HG03066 (cell line): ENCODE data around the gene INTS6.
A peak's percentile ranks its signal among the peaks of the same experiment; 100 is the strongest.

ENCODE experiments used
- ATAC-seq: cut with Tn5 transposase; IDR thresholded peaks from one replicate; pipeline ENCODE4 v1.9.1; 2021; ENCODE audit warnings: low read depth; ENCODE audit not compliant: unreplicated experiment

INTS6 gene

DNA sequence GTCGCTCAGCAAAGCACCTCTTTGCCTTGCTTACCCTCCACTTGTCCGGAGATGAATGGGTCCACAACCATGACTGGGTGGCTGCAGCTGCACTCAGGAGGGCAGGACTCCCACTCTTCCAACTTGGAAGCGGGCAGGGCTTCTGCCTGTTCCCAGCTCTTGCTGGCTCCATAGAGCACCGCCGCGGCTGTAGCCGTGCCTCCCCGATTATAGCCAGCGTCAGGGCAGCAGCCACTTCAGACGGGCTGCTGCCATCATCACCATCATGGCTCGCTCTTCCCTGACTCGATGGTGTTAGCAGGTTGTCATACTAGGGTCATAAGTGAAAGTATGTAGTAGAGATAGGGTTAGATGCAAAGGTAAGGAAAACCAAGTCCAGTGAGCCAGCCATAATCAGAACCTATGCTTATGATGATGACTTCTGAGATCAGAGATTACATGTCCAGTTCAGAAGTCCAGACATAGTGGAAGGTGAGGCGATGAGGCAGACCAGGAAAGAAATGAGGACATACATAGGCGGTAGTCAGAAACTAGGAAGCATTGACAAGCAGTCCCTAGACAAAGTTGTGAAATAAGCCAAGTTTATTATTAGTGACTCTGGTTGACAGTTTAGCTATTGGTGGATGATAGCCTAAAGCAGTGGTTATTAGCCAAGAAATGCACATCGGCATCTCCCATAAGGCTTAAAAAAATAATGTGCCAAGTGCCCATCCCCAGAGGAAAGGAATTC is 4.4 kb upstream of the INTS6 start:
- no peak for ATAC-seq

DNA sequence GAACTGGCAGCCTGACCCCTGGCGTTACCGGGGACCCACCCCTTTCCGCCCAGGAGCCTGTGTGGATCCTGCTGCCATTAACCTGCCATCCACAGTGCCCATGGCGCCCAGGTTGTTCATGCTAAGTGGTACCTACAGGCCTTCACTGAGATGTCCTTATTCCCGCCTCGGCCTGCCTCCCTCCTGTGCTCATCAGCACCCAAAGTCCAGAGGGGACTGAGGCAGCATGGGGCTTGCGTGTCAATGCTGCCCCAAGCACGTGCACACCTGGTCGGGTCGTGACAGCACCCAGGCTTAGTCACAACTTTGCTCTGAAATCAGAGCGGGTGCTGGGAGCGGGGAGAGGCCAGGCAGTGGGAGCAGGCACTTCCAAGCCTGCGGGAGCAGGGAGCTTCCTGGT is 3.7 kb upstream of the INTS6 start:
- no peak for ATAC-seq

DNA sequence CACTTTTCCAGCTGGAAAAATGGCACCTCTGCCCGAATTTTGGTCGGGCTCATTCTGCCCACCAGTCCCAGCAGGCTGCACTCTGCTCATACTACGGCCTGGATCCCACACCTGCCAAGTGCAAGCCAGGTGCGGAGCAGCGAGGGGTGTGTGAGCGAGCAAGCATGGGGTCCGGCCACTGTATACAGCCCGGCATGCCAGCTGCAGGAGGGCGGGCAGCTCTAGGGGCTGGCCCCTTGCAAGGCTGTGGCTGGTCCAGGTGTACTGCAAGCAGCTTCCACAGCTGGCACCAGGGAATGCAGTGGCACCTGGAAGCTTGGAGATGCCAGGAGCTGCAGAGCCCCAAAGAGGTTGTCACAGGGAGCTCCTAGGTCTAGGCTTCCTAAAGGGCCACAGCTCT is 2.7 kb upstream of the INTS6 start:
- ATAC-seq = no peak

DNA sequence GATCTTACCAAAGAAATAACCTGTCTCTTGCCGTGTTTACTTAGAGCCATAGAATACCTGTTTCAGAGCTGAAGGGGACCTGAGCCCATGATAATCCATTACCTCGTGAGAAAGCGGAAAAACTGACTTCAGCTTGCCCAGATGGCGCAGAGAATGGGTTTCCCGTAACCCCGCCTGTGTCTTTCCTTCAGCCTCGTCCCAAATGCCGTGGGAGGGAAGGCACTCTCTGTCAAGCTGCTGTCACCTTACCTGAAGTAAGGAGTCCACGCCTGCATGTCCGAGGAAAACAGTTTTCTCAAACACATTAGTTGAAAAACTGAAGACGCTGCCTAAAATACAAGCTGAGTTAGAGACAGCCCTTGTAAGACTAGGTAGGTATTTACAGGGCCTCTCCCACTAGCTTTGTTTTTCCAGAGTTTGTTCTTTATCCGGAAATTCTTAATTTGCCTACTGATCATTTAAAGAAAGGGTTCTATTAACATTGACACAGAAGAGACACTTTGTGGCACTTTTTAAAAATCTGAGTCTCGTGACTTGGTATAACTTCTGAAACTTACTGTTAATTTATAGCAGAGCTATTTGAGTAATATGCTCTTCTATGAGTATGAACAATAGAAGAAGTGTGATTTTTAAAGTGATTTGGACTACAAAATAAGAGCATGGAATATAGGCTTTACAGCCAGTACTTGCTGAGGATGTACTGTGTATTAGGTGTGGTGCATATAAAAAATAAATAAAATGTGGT is 1.3 kb upstream of the INTS6 start:
- no peak for ATAC-seq

DNA sequence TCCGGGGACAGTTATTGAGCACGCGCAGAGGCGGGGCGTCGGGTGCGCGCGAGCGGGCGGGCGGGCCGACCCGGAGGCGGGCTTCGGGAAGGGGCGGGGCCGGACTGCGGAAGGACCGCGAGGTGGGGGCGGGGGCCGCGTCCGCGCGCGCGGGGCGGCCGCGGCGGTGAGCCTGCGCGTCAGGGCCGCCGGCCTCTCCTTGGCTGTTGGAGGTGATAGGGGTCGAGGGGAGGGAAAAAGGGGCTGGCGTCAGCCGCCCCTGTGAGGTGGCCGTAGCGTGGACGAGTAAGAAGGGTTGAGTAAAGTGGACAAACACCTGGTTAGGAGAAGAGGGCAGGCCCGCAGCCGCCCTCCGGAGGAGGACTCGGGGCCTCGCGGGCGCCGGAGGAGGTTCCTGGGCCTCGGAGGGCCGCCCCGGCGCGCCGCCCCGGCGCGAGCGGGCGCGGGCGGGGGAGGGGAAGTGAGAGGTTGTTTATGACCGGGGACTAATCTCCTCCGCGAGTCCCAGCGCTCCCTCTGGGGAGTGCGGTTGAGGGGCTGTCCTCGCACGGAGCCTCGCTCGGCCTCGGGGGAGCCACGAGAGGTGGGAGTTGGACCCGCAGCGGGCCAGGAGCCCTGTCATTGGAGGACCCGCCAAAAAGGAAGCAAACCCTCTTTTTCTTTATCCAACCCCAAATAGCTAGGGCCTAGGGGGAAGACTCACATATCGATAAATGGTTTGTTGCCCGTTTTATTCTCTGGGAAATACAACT is 547 bp upstream of the INTS6 start:
- ATAC-seq = peak; percentile 38

DNA sequence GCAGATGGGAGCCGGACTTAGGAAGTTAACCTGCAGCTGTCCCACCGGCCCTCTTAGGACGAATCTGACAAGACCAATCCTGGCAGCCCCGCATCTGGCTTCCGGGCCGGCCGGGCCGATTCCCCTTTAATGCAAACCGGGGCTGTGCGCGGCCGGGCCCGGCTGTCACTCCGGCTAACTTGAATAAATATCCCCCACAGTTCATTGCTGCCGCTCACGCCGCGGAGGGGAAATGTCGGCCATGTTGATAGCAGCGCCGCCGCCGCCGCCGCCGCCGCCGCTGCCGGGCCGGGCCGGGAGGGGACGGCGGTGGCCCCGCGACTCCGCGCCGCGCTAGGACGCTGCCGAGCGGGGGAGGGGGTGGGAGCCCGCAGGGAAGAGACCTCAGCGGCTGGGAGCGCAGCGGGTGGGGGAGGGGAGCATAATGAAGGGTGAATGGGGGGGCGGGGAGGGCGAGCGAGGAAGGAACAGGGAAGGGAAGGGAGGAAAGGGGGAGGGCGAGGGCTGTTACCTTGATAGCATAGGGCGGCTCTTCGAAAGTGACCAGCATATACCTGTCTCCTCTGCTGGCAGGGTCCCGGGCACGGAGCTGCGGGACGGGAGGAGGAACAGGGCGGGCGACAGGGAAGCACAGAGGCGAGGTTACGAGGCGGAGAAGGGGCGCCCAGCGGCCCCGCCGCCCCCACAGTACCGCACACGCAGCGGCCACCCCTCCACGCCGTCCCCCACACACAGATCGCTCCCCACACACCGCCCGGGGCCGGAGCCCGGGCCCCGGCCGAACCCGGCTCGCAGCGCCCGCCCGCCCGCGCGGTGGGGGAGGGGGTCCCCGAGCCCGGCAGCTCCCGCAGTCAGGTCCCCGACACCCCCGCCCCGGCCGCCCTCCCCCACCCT is 1.1 kb downstream of the INTS6 start:
- ATAC-seq = peak; percentile 30

DNA sequence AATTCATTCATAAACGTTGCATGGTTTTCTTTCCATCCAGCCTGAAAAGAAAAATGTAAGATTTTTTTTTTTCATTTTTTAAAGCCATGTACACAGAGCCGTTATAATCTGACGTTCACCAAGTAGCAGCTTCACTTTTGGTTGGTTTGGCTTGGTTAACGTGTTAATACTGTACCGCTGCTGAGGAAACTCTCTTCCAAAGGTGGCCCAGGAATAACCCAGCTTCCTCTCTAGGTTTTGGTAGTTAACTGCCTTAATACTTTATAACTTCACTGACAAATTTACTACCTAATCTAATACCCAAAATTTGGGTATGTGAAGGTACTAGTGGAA is 1.7 kb downstream of the INTS6 start:
- ATAC-seq = no peak

DNA sequence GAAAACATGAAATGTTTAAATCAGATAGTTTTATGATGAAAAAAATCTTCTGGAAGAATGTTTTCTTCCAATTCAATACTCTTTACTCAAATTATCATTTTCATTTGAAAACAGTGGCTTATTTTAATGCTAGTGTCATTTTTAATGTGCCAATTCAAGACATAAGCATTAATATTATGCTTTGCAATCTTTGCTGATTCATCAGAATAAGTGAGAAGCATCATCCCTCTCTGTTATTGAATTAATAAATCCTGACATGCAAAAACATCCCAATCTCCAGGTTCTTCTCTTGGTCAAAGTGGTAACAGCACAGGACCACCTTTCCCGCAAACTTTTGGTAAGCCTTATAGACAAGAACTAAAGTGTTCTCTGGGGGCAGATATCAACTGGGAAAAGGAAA is 3.8 kb downstream of the INTS6 start:
- ATAC-seq = no peak

DNA sequence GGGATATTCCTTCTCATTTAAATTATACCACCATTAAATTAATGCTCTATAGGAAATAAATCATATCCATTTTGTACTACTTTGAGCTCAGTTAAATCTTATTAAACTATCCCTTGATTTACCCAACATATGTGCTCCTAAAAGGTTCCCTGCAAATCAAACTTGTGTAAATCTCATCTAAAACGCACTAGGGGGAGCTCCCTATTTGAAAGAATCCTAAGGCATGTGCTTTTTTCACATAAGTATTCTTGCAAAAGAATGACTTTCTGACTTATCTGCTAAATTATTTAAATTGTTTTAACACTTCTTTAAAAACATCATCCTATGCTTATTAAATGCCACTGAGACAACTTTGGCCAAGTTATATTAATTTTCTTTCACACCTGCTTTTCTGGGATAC is 7.9 kb downstream of the INTS6 start:
- ATAC-seq = no peak

DNA sequence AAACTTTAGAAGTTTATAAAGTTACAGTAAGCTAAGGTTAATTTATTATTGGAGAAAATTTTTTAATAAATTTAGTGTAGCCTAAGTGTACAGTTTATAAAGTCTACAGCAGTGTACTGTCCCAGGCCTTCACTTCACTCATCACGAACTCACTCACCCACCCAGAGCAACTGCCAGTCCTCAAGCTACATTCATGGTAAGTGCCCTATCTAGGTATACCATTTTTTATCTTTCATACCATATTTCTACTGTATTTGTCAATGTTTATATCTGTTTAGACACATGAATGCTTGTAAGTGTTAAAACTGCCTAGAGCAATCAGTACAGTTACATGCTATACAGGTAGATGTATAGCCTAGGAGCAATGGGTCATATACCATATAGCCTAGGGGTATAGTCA is 12.5 kb downstream of the INTS6 start:
- ATAC-seq = no peak

DNA sequence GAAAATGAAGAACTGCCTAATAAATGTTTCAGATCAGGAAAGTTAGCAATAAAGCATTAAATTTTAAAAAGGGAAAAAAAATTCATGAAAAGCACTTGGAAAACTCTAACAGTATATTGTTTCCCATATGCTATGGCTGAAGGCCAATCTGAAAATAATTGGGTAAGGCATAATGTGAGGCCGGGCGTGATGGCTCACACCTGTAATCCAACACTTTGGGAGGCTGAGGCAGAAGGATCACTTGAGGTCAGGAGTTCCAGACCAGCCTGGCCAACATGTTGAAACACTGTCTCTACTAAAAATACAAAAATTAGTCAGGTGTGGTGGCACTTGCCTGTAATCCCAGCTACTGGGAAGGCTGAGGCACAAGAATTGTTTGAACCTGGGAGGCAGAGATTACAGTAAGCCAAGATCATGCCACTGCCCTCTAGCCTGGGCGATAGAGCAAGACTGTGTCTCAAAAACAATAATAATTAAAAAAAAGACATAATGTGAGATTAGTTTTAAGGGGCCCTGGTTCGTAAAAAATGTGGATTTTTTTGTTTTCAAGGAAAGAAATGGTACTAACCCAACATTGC is 15.2 kb downstream of the INTS6 start:
- no peak for ATAC-seq

DNA sequence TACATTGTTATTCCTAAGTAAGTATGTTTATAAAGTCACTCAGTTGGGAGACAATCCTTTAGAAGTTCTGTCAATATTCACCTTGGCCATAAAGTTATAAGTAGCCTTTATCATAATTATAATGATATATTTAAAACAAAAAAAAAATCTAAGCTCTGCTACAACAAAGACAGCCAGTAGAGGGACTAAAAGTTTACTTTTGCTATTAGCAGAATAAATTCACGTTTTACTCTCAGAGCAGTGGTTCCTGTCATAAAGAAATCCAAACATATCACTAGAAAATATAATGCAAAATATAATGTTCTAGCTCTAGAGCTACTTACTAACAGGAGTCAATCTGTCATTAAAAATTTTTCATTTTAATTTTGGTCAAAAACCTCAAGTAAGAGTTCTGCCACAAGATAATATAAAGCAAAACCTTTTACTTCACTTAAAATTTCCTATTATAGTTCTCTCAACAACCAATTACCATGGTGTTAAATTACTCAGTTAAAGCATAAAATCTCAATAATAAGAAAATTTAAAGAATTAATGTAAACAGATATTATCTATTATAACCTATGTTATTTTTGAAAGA is 17.7 kb downstream of the INTS6 start:
- ATAC-seq = no peak

DNA sequence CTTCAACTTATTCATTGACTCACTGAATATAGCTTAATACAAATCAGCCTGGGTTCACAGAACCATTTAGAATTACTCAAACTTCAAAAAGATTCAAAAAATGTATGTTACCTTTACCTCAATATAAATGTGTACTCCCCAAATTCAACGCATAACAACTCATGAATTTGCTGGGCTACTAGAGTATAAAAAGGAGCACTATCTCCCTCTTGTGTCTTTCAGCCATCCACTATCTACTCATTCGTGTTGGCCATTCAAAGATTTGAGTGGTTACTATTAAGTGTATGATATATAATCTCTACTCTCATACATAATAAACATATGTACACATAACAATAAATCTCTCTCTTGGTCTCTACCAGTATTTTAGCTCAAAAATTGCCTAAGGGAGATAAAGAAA is 20.3 kb downstream of the INTS6 start:
- no peak for ATAC-seq

DNA sequence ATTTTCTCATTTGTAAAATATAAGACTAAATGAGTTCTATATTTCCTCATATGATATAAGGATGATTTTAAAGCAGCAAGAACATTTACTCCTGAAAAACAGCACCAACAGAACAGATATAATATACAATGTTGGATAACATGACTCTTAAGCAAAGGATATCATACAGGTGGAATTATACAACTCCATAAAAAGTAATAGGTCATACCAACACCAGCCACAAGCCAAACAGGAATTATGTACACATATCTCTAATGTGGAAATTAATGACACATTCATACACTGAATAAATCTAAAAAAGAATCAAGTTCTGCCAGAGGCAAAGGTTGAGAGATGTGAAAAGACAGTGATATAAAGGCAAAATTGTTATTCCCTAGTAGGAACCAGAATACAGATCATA is 25.9 kb downstream of the INTS6 start:
- ATAC-seq = no peak

DNA sequence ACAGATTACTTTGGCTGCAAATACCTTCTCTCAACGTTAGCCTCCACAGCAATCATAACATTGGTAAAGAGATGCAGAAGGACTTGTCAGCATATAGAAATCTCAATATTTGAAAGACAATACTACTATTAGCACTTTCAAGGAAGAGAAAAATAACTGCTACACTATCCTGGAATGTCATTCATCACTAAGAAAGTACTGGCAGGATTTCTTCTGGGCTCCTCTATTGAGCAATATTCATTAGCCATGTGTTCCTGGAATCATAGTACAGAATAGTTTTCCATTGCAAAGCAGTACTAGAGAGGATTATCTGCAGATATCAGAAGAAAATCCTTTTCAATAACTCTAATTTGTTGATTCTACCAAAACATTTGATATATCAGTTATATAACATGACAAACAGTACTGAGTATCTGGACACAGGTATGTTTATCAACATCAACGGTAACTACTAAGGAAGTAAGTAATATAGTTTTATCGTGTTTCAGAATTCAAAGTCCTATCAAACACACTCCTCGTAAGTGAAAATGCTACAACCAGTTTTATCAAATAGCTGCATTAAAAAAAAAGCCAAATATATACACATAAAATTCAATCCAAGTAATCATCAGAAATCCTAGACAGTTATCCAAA is 27.3 kb downstream of the INTS6 start:
- ATAC-seq = no peak

DNA sequence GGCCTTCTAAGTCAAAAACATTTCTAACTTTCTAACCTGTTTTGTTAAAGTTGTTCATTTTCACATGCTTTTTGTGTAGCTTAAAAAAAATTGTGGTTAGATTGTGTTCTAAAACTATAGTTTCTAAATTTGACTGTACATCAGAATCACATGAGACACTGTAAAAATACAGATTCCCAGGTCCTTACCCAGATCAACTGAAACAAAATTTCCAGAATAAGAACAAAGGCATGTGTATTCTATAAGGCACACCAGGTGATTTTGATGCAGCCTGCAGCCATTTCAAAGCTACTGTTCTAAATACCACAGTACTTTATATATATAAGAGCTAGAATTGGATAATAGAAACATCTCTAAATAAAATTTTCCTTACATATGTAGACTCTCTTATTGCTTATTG is 29.1 kb downstream of the INTS6 start:
- ATAC-seq = no peak

DNA sequence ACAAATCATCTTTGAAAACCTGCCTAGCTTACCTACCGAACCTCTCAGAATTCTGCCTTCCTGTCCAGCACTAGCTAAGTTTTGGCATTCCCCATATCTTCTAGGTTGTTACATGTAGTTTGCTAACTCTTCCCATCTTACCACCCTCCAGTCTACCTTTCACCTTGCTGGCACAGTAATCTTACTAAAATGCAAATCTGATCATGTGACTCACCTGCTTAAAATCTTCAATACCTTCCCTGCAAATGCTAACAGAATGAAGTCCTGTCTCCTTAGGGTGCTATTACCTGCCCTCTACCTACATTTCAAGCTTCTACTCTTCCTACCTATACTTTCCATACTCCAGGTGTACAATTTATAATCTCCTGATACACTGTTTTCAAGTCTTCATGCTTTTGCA is 30.4 kb downstream of the INTS6 start:
- no peak for ATAC-seq

DNA sequence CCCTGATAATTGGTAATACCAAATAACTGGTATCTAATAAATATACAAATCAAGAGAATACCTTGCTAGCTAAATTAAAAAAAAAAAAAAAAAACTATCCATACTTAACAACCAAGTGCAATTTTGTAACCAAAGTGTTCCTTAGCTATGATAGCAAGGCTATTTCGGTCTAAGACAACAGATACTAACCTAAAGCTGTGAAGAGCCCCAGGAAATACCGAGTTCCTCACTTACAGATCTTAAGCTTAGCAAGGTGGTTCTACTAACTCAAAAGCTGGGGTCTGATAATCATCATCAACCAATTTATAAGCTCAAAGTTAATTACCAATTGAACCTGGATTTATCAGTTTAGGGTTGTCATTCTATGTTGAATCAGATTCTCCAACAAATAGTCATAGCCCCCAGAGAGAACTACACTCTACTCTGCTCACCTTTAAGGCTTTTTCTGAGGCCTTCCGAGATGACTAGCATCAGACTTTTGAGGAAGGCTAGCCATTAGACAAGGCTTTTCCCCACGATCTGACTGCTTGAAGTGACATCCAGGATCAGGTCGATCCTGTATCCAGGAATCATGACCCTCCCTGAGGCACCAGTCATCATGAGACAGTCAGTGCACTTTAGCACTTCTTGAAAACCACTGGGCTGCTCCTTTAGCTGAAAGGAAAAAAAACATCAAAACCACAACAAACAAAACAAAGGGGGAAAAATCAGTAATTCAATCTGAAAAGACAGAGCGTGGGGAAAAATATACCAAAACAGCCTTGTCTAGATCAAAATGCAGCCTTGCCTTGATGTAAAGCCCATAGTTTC is 31.9 kb downstream of the INTS6 start:
- ATAC-seq = no peak
